ENCODE results near the gene EVX2. TPM values are rescaled to one million over a fixed set of nuclear protein-coding genes. Genes with fewer than 3 reads are reported as not detected.

EVX2 gene
- total RNA-seq, 4 donors from 2014 or later, result 0.28 TPM; not detected in 3

- H3K9me3 ChIP-seq, result no peaks in the 10 kb centered on the region
- H3K27me3 ChIP-seq, result peaks cover 71 to 91% of the 10 kb centered on the region in 2 donors
- peaks cover 0 to 11% of the 10 kb centered on the region in 2 donors for H3K4me1 ChIP-seq
- intact Hi-C loops (cut with DNase I; ENCODE audit: low total_unique reads), result no loop called here
- H3K27ac ChIP-seq, result no peak overlapping the region
- H3K4me3 ChIP-seq, result no peak overlapping the region
- no peak for DNase-seq
- no peak for TF ChIP-seq CTCF (IDR thresholded peaks at IDR 0.05)
- TF ChIP-seq POLR2A (IDR thresholded peaks at IDR 0.05), result no peak
- H3K36me3 ChIP-seq, result no peaks in the 10 kb centered on the region
These were observed 5.0 kb downstream of the EVX2 start for GRCh38 chr2:176078541-176079284.

- no peak overlapping the region for H3K27ac ChIP-seq
- no peak for TF ChIP-seq CTCF (IDR thresholded peaks at IDR 0.05)
- TF ChIP-seq POLR2A (IDR thresholded peaks at IDR 0.05), result no peak
- H3K36me3 ChIP-seq, result no peaks in the 10 kb centered on the region
- no peak for DNase-seq
- intact Hi-C loops (cut with DNase I; ENCODE audit: low total_unique reads), result no loop called here
- H3K27me3 ChIP-seq, result peaks cover 52 to 93% of the 10 kb centered on the region in 2 donors
- no peak overlapping the region for H3K4me3 ChIP-seq
- no peaks in the 10 kb centered on the region for H3K9me3 ChIP-seq
- peaks cover 0 to 8% of the 10 kb centered on the region in 2 donors for H3K4me1 ChIP-seq
These were observed 7.0 kb downstream of the EVX2 start for GRCh38 chr2:176076796-176077195.

GRCh38 chr2:176076063-176076462 lies 7.7 kb downstream of the EVX2 start:
- H3K9me3 ChIP-seq, result no peaks in the 10 kb centered on the region
- H3K36me3 ChIP-seq, result no peaks in the 10 kb centered on the region
- DNase-seq, result no peak
- no peak overlapping the region for H3K27ac ChIP-seq
- no peak for TF ChIP-seq POLR2A (IDR thresholded peaks at IDR 0.05)
- no peak for TF ChIP-seq CTCF (IDR thresholded peaks at IDR 0.05)
- peaks cover 0 to 8% of the 10 kb centered on the region in 2 donors for H3K4me1 ChIP-seq
- intact Hi-C loops (cut with DNase I; ENCODE audit: low total_unique reads), result no loop called here
- peaks cover 45 to 93% of the 10 kb centered on the region in 2 donors for H3K27me3 ChIP-seq
- no peak overlapping the region for H3K4me3 ChIP-seq

GRCh38 chr2:176075481-176075880 lies 8.3 kb downstream of the EVX2 start:
- H3K36me3 ChIP-seq, result no peaks in the 10 kb centered on the region
- H3K9me3 ChIP-seq, result no peaks in the 10 kb centered on the region
- no peak for DNase-seq
- H3K4me1 ChIP-seq, result peaks cover 0 to 6% of the 10 kb centered on the region in 2 donors
- intact Hi-C loops (cut with DNase I; ENCODE audit: low total_unique reads), result no loop called here
- no peak for TF ChIP-seq POLR2A (IDR thresholded peaks at IDR 0.05)
- TF ChIP-seq CTCF (IDR thresholded peaks at IDR 0.05), result no peak
- H3K27me3 ChIP-seq, result peaks cover 39 to 93% of the 10 kb centered on the region in 2 donors
- no peak overlapping the region for H3K4me3 ChIP-seq
- H3K27ac ChIP-seq, result no peak overlapping the region

- H3K27me3 ChIP-seq, result peaks cover 37 to 98% of the 10 kb centered on the region in 2 donors
- intact Hi-C loops (cut with DNase I; ENCODE audit: low total_unique reads), result no loop called here
- TF ChIP-seq POLR2A (IDR thresholded peaks at IDR 0.05), result no peak
- TF ChIP-seq CTCF (IDR thresholded peaks at IDR 0.05), result no peak
These were observed 8.8 kb downstream of the EVX2 start for GRCh38 chr2:176074919-176075425.

More at GRCh38 chr2:176074919-176075425, 8.8 kb downstream of the EVX2 start:
- no peak overlapping the region for H3K4me3 ChIP-seq
- H3K9me3 ChIP-seq, result no peaks in the 10 kb centered on the region
- H3K4me1 ChIP-seq, result peaks cover 0 to 3% of the 10 kb centered on the region in 2 donors
- DNase-seq, result no peak
- H3K36me3 ChIP-seq, result no peaks in the 10 kb centered on the region
- H3K27ac ChIP-seq, result no peak overlapping the region

Data from uterus (tissue), 4 donors.